Lower leg skin (tissue), 3 donors: Measurements from ENCODE around the gene RPSA.

Source experiments
- CTCF ChIP-seq, 3 donors: fragments of 450-650 bp; IDR thresholded peaks; one replicate each; pipeline ENCODE4 v1.5.1; 2016; ENCODE audit warnings: antibody characterized with exemption in 3 of 3, mild to moderate bottlenecking in 3 of 3, moderate library complexity in 2 of 3
- POLR2A ChIP-seq, 2 donors: fragments of 450-650 bp; IDR thresholded peaks; one replicate each; pipeline ENCODE4 v1.6.1; 2016 to 2017; ENCODE audit warnings: antibody characterized with exemption in 2 of 2, mild to moderate bottlenecking in 1 of 2, moderate library complexity in 1 of 2

GRCh38 chr3:39383045-39383880 is 23.3 kb upstream of the RPSA start, which contains the start of gene SLC25A38:
- no peak for TF ChIP-seq CTCF (IDR thresholded peaks at IDR 0.05)
- TF ChIP-seq POLR2A (IDR thresholded peaks at IDR 0.05): no peak
